ENCODE data around the gene SLC22A23.

DNA sequence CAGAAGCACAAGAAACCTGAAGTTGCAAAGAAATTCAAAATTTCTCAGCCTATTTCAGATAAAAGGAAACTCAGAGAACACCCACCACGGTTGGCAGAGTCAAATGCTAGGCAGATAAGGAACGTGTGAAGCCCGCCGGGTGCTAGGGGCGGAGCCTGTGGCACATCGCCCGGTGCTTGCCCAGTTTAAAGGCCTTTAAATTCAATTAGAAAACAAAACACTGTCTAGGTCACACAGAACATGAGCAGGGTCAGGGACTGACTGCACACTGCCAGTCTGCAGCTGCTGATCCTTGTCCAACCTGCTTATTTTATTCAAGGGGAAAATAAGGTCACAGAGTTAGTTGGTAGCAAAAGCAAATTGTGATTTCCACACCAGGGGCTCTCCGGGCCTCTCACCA is 122.3 kb downstream of the SLC22A23 start:
- no peak for TF ChIP-seq EZH2 (IDR thresholded peaks at IDR 0.05)
- TF ChIP-seq POLR2AphosphoS5 (IDR thresholded peaks at IDR 0.05; ENCODE audit: borderline replicate concordance, low read depth, low read length), result no peak
- no peak for TF ChIP-seq FOXP2 (optimal IDR thresholded peaks at IDR 0.05; ENCODE audit: control extremely low read depth, extremely low read length, insufficient read depth)

All from SK-N-MC (cell line).